ENCODE data around the gene TTC28. TPM values are rescaled to one million over a fixed set of nuclear protein-coding genes. Genes with fewer than 3 reads are reported as not detected.

Gene TTC28
- total RNA-seq, 1 donor from 2014 or later, result 24.5 TPM

- no peaks in the 10 kb centered on the region for H3K9me3 ChIP-seq
- no peak overlapping the region for H3K4me3 ChIP-seq
- DNase-seq (ENCODE audit: low spot score in 2 of 2), result no peak
- no peaks in the 10 kb centered on the region for H3K27me3 ChIP-seq
- H3K4me1 ChIP-seq, result no peaks in the 10 kb centered on the region
- intact Hi-C loops (cut with DNase I), result no loop called here
- TF ChIP-seq CTCF (IDR thresholded peaks at IDR 0.05), result no peak
- no peak overlapping the region for H3K27ac ChIP-seq
- H3K36me3 ChIP-seq, result no peaks in the 10 kb centered on the region
Observed at GRCh38 chr22:28043266-28043665, 636.4 kb downstream of the TTC28 start.

- TF ChIP-seq CTCF (IDR thresholded peaks at IDR 0.05), result no peak
- Histone ChIP-seq H3K4me1 (peaks cover 4 to 15% of the 10 kb centered on the region in 2 donors), H3K9me3 (no peaks in the 10 kb centered on the region)
Observed at GRCh38 chr22:28034760-28035401, 644.8 kb downstream of the TTC28 start.

GRCh38 chr22:28034145-28034759 lies 645.4 kb downstream of the TTC28 start:
- DNase-seq (ENCODE audit: low spot score in 2 of 2), result no peak
- peaks cover 4 to 22% of the 10 kb centered on the region in 2 donors for H3K4me1 ChIP-seq
- H3K4me3 ChIP-seq, result no peak overlapping the region
- H3K27me3 ChIP-seq, result no peaks in the 10 kb centered on the region
- no peaks in the 10 kb centered on the region for H3K36me3 ChIP-seq
- TF ChIP-seq CTCF (IDR thresholded peaks at IDR 0.05), result no peak
- intact Hi-C loops (cut with DNase I), result no loop called here
- H3K27ac ChIP-seq, result peak overlapping the region; percentile 10 to 33
- H3K9me3 ChIP-seq, result no peaks in the 10 kb centered on the region

More at GRCh38 chr22:28034760-28035401, 644.8 kb downstream of the TTC28 start:
- intact Hi-C loops (cut with DNase I), result no loop called here
- no peaks in the 10 kb centered on the region for H3K36me3 ChIP-seq
- H3K27ac ChIP-seq, result peak overlapping the region; percentile 10 to 33
- no peak overlapping the region for H3K4me3 ChIP-seq
- DNase-seq (ENCODE audit: low spot score in 2 of 2), result peak in 1 of 2 donors; percentile 78
- H3K27me3 ChIP-seq, result no peaks in the 10 kb centered on the region

DNA sequence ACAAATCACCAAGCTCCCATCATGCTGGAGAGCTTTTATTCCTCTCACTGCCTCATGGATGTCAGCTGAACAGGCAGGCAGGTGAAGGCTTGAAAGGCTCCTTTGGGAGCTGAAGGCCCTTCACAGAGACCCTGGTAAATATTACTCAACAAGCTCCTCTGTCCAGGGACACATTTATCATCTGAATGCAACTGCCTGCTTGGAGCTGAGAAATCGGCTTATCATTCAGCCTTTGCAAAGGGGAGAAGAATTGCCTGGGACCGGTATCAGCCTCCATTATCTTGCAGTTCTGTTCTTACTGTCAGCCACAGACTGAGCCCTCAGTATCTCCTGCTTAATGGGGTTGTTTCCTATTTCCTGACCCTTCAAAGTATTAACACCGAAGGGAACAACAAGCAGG lies 646.8 kb downstream of the TTC28 start:
- TF ChIP-seq CTCF (IDR thresholded peaks at IDR 0.05), result no peak
- intact Hi-C loops (cut with DNase I), result no loop called here
- Histone ChIP-seq H3K4me3 (no peak overlapping the region), H3K36me3 (no peaks in the 10 kb centered on the region), H3K27me3 (no peaks in the 10 kb centered on the region), H3K27ac (peak overlapping the region in 1 of 2 donors; percentile 7), H3K9me3 (no peaks in the 10 kb centered on the region), H3K4me1 (peaks cover 4 to 34% of the 10 kb centered on the region in 2 donors)
- no peak for DNase-seq (ENCODE audit: low spot score in 2 of 2)

DNA sequence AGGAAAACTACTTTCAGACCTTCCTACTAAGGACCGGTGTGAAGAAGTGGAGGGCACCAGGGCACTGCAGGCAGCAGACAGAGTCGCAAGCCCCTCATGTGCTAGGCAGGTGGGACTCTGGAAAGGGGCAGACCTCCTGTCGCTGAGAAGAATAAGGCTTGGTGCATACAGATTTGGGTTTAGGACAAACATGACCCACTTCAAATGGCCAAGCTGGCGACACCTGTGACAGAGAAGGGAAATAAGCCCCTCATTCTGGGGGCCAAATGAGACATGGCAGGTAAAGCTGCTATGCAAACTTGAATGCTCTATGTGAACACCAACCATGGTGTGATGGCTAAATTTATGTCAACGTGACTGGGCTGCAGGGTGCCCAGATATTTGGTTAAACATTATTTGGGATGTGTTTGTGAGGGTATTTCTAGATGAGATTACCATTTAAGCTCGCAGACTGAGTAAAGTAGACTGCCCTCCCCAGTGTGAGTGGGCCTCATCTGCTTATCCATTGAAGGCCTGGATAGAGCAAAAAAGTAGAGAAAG lies 648.2 kb downstream of the TTC28 start:
- DNase-seq (ENCODE audit: low spot score in 2 of 2), result peak in 1 of 2 donors; percentile 50
- Histone ChIP-seq H3K9me3 (no peaks in the 10 kb centered on the region), H3K36me3 (no peaks in the 10 kb centered on the region), H3K4me1 (peaks cover 4 to 41% of the 10 kb centered on the region in 2 donors), H3K27ac (no peak overlapping the region), H3K4me3 (no peak overlapping the region), H3K27me3 (no peaks in the 10 kb centered on the region)
- TF ChIP-seq CTCF (IDR thresholded peaks at IDR 0.05), result no peak
- intact Hi-C loops (cut with DNase I), result no loop called here
